Measurements from ENCODE around the gene FASTKD3.
A peak's percentile ranks its signal among the peaks of the same experiment; 100 is the strongest.
"Not testable (repeated sequence)": the region's sequence is repeated elsewhere in the genome, so short reads cannot be mapped to it uniquely, and the experiment has no call there.

FASTKD3 gene, protein sequence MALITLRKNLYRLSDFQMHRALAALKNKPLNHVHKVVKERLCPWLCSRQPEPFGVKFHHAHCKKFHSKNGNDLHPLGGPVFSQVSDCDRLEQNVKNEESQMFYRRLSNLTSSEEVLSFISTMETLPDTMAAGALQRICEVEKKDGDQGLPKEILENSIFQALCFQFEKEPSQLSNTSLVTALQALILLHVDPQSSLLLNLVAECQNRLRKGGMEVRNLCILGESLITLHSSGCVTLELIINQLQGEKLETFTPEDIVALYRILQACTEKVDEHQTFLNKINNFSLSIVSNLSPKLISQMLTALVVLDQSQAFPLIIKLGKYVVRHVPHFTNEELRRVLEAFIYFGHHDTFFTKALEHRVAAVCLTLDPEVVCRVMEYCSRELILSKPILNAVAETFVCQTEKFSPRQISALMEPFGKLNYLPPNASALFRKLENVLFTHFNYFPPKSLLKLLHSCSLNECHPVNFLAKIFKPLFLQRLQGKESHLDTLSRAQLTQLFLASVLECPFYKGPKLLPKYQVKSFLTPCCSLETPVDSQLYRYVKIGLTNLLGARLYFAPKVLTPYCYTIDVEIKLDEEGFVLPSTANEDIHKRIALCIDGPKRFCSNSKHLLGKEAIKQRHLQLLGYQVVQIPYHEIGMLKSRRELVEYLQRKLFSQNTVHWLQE

DNA sequence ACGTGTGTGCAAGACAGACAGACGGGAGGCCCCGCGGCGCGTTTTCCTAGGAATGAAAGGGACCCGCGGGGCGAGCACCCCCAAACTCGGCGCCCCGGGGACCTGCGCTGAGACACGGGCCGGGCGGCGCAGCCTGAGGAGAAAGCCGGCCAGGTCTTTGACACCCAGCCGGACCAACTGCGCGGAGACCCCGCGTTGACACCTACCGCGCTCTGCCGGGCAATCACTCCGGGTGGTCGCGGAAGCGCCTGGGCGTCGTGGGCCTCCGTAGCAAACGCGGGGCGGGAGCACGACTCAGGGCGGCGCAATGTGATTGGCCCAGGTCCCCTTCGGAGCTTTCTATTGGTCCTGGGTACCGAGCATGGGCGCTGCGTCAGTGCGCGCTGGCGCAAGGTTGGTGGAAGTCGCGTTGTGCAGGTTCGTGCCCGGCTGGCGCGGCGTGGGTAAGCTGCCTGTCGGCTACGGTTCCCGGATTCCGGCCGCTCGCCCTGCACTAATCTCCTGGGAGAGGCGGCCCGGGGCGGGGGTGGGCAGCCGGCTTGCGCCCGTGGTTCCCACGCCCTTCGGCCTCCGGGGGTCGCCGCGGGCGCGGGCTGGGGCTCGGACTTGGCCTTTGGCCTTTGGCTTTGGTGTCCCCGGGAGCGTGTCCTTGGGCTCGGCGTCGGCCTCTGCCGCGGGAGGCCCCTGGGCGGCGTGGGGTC lies at the start of gene FASTKD3, which contains the start of gene MTRR:
Gene FASTKD3 (minus strand): TSS at position 259 of the 701 bp plus-strand sequence. CDS start 948 bp downstream, outside the sequence.
Gene MTRR (plus strand): TSS at position 376 of the 701 bp plus-strand sequence. CDS start 1,647 bp downstream, outside the sequence.
- peak; percentile 63 to 81 (median 74) for DNase-seq

DNA sequence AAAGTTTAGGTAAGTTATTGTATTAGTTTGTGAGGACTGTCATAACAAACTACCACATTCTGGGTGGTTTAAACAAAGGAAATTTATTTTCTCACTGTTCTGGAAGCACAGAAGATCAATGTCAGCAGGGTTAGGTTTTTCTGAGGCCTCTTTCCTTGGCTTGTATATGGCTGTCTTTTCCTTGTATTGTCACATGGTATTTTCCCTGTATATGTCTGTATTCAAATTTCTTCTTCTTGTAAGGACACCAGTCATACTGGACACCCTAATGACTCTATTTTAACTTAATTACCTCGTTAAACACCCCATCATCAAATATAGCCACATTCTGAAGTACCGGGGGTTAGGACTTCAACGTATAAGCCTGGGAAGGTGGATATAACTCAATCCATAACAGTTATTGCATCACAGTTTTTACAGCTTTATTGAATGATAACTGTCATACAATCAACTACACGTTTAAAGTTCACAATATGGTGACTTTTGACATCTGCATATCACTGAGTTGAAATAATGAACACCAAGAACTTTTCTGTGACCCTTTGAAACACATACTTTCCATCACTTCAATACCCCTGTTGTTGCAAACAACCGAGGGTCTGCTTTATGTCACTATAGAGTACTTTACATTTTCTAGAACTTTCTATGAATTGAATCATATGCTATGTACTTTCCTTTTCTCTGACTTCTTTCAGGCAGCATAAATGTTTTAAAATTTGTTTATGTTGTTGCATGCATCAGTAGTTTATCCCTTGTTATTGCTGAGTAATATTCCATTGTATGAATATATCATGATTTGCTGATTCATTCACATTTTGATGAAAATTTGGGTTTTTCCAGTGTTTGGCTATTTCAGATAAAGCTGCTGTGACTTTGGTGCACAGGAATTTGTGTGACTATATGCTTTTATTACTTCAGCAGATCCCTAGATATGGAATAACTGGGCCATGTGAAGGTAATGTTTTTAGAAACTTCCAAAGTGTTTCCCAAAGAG lies 48.6 kb upstream of the FASTKD3 start:
- DNase-seq: no peak

DNA sequence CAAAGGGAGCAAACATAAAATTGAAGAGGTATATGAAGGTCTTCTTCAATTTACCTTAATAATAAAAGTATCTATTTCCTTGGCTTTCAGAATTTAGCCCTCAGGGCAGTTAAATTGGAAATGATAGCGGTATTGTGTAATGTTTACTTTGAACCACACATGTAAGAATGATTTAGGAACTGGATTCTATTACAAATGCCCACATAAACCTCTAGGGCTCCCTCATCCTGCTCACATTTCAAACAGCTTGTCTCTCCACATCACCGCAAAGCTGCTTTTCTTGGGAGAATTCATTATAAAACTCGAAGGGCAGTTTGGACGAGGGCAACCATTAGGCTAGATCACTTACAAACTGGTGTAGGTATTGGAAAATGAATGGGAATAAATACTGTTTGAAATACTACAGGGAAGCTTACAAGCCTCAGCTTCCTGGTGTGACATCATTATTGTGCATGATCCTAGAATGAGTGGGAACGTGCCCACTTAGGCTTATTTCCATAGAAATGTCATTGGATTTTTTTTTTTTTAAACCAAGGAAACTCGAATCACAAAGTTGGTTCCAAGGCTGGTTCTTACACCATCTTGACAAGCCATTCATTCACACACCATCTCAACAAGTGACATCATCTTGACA lies 47.5 kb upstream of the FASTKD3 start:
- DNase-seq: no peak

DNA sequence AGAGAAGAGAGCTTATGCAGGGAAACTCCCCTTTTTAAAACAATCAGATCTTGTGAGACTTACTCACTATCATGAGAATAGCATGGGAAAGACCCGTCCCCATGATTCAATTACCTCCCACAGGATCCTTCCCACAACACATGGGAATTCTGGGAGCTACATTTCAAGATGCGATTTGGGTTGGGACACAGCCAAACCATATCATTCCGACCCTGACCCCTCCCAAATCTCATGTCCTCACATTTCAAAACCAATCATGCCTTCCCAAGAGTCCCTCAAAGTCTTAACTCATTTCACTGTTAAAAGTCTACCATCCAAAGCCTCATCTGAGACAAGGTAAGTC lies 42.6 kb upstream of the FASTKD3 start:
- DNase-seq: not testable (repeated sequence)

DNA sequence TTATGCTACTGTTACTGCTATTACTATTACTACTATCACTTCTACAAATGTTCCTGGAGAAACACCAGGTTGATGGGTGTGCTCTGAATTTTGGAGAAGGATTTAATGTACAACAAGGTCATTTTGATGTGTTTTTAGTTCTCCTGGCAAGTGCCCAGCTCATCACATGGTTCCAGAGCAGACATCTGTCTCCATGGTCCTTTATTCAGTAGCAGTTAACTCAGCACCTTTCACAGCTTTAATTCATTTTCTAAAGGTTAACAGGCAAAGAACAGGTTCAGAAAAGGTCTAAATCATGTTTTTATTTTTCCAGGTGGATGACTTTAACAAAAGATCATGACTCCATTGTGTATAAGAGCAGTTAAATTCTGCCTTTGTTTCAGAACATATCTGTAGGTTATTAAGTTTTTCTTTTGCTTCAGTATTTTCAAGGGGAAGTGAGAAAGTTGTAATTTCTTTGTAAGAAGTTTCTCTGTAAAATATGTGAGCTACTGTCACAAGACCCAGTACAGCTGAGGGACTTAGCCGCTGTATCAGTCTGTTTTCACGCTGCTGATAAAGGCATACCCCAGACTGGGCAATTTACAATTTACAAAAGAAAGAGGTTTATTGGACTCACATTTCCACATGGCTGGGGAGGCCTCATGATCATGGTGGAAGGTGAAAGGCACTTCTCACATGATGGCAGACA lies 42.1 kb upstream of the FASTKD3 start:
- DNase-seq: no peak

DNA sequence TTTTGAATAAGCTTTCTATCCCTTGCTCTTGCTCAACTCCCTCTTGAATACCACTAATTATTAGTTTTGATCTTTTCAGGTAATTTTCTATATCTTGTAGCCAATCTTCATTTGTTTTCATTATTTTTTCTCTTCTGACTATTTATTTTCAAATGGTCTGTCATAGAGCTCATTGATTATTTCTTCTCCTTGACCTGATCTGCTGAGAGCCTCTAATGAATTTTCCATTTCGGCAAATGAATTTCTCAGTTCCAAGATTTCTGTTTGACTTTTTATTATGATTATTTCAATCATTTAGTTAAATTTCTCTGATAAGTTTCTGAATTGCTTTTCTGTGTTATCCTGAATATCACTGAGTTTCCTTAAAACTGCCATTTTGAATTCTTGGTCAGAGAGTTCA lies 39.5 kb upstream of the FASTKD3 start:
- DNase-seq: no peak

DNA sequence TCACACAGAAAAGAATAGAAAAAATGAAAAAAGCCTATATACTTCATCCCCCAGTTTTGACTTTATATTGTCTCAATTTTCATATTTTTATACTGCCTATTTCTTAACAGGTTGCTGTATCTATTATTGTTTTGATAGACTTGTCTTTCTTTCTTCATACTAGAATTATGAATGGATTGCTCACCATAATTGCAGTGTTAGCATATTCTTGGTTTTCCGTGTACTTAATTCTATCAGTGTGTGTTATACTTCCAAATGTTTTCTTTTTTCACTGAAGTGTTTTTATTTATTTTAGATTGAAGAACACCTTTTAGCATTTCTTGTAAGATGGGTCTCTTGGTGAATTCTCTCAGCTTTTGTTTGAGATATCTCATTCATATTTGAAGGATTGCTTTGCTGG lies 38.8 kb upstream of the FASTKD3 start:
- DNase-seq: no peak

DNA sequence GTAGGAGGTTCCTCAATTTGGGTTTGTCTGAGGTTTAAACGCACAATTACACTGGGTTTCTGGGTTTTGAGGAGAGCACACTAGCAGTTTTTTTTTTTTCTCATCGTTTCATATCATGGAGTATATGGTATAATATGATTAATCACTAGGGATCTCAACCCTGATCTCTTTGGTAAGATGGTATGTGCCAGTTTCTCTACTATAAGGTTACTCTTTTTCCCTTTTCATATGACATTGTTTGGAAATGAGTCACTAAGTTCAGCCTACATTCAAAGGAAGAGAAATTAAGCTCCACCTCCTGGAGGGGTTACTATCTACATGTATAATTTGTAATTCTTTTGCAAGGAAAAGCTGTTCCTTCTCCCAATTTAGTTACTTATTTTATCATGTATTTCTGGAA lies 35.3 kb upstream of the FASTKD3 start:
- DNase-seq: no peak

DNA sequence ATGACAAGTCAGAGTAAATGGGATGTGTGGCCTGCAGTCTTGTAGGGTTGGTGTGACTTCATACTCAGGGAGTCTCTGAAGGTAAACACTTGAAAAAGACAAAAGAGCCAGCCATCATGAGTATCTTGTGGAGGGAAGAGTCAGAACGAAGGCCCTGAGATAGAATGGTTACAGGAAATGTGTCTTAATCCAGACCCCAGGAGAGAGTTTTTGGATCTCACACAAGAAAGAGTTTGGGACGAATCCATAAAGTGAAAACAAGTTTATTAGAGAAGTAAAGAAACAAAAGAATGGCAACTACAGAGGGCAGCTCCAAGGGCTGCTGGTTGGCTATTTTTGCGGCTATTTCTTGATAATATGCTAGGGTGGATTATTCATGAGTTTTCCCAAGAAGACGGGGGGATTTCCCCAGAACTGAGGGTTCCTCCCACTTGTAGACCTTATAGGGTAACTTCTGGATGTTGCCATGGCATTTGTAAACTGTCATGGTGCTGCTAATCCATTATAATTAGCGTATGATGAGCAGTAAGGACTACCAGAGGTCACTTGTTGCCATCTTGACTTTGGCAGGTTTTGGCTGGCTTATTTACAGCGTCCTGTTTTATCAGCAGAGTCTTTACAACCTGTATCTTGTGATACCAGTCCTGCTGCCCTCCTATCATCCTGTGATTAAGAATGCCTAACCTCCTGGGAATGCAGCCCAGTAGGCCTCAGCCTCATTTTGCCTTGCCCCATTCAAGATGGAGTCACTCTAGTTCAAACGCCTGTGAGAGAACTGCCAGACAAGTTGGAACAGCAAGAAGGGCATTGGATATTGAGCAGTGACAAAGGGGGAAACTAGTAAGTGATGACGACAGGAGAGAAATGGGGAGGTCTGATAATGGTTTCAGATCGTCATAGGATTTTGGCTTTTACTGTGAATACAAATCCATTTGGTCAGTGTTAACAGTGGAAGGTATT lies 34.1 kb upstream of the FASTKD3 start:
- no peak for DNase-seq

DNA sequence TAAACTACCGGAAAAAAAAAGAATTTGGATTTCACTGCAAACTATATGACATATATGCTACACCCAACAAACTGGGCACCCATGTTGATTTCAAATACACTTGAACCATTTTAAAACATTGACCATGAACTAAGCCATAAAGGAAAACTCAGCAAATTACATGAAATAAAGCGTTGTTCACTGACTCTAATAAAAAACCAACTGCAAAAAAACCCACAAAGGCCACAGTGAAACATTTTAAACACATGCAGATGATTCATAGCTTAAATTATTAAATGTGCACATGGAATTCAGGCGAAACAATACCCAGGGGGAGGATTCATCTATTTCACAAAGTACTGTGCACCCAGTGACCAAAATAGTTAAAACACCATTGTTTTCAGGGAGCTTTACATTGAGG lies 33.4 kb upstream of the FASTKD3 start:
- DNase-seq: no peak

DNA sequence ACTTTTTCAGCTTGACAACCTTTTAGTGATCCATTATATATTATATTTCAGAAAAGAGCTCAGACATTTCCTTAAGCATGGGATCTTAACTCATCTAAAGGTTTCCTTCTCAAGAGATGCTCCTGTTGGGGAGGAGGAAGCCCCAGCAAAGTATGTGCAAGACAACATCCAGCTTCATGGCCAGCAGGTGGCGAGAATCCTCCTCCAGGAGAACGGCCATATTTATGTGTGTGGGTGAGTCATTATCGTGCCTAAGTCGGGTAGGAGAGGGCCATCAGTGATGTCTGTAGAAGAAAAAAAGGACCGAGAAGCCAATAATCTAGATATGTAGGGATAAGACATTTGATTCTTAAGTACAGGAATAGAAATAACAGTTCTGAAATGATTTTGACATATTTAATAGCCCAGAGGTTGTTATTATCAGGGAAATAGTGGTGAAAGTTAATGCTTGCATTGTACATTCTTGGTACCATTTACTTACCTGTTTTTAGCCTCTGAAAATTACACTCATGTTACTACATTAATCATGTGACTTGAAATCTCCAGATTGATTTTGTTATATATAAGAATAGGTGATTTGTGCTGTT lies 28.3 kb upstream of the FASTKD3 start:
- DNase-seq: no peak

DNA sequence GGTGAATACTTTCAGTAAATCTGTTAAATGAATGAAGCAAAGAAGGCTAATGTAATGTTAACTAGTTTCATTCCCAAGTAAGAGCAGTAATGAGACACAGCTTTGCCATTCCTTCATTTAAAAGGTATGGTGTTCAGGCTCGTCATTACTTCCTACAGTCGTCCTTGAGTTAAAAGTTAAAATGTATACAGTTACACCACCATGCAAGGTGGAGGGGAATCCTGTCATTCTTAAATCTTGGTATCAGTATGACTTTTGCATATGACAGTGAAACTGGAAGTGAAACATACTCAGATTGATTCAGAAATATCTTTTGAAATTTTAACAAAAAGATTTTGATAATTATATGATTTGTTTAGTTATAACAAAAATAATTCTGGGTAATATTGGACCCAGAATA lies 26.0 kb upstream of the FASTKD3 start:
- DNase-seq: no peak

DNA sequence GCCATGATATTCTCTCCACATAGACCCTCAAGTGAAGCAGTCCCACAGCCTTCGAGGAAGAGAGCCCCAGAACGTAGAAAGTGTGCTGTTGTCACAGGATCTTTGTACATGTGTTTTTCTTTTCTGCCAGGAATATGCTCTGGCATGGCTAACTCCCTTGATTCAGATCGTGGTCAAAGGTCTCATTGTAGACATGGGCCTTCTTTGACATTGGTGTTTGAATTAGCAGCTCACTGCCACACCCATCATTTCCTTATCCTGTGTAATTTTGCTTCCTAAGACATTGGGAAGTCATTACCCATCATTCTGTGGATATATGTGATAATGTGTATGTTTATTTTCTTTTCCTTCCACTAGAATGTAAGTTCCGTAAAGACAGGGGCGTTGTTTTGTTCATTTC lies 25.6 kb upstream of the FASTKD3 start:
- DNase-seq: no peak

DNA sequence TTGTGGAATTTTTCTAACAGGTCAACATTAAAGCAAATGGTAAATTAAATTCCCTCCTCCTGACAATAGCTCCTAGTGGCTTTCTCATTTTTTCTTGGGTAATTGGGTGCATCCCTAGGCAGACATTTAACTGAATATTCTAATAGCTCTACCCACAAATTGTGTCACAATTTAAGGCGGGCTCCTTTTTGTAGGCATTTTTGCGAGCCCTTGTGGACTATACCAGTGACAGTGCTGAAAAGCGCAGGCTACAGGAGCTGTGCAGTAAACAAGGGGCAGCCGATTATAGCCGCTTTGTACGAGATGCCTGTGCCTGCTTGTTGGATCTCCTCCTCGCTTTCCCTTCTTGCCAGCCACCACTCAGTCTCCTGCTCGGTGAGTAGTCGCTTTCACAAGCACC lies 20.1 kb upstream of the FASTKD3 start:
- DNase-seq: no peak

DNA sequence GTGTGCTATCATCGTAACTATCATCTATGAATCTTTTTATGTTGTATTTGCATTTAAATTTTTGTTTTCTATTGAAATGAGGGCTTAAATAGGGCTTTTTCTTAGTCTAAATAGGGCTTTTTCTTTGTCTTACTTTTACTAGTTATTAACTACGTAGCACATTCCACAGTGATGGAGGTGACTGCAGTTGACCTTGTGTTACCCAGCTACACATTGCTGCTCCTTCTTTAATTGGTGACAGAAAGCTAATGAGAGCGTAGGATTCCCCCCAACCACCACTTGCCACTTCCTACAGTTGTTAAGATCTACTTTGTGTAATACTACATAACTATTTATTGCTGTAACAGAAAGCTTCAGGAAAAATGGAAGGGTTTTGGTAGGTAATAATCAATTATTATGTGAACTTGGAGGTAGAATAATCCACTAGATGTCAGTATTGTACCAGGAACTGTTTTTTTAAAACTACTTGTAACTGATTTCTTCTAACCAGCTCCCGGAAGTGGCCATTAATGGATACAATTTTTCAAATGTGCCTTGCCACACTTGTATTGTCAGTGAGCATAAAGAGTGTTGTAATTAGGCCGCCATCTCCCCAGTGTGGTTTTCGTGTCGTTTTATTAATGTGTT lies 18.1 kb upstream of the FASTKD3 start:
- no peak for DNase-seq

DNA sequence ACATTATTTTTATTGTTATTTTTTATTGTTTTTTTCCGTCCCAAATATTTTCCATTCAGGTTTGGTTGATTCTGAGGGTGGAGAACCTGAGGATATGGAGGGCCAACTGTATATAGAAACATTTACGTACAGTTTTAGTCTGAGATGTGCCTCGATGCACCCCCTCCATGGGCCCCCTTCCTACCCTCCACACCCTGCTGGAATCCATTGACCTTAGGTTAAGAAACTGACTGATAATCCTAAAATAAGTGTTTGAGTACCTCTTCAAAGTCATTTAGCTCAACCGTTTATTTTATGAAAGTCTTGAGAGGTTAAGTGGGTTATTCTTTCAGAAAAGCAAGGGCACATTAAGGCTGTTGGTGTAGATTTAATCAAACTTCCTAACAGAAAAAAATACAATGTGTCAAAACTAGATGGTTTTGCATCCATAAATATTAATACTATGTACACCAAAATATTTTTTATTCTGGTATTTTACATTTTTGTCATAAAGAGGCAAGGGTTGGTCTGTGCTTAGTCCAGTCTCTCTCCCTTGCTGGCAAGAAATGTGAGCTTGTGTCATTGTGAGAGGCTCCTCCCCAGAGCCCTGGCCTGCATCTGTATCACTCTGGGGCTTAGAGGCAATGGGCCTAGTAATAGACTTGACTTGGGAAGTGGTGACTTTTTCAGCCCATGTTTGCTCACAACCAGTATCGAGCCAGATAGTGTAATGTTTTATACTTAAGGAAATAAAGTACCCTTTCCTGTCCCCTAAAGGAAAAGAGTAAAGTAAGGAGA lies 15.8 kb upstream of the FASTKD3 start:
- no peak for DNase-seq

DNA sequence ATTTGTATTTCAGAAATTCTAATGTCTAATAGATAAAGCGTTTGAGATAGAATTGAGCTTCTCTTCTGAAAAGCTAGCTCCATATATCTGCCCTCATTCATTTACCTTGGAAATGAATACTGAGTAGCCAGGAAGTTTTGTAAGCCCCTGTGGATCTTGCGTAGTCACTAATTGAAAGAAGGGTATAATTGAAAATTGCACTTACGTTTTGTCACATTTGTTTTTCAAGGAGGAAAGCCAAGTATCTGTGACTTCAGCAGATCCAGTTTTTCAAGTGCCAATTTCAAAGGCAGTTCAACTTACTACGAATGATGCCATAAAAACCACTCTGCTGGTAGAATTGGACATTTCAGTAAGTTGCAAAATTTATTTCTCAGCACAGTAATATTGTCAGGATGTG lies 14.1 kb upstream of the FASTKD3 start:
- no peak for DNase-seq

DNA sequence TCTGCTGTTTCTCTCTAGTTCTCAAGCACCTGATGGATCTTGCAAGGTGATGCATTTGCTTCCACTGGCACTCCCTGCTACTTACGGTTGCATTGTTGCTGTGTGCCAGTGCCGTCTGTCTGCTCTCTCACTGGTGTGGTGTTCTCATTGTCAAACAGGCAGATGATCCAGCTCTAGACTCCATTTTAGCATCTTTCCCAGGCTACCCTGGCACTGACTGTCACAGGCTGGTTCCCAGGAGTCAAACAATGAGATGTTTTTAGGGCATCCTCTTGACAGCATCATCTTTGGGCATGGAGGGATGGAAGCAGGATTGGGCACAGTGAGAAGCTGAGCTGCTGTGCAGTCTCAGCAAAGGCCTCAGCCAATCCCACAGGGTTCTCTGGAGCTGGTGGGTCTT lies 13.0 kb upstream of the FASTKD3 start:
- no peak for DNase-seq

DNA sequence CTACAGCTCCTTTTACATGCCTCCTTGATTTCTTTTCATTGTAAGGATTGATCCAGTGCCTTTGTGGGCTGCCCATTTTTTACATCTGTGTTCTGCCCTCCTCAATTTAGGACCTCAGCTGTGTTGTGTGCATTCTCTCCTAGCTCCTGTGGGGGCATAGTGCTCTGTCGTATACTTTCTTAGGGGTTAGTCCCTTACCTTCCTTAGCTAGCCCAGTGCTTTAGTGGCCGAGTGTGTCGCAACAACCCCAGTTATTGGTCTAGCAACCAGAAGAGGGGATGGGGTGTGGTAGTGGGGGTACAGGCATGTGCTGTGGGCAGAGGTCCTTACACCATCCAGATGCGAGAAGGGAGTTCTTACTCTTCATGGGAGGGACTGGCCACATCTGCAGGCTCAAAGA lies 12.3 kb upstream of the FASTKD3 start:
- DNase-seq: no peak
